ENCODE data around the gene SLC25A23.
"Not testable (repeated sequence)": the region's sequence is repeated elsewhere in the genome, so short reads cannot be mapped to it uniquely, and the experiment has no call there.

Gene SLC25A23

DNA sequence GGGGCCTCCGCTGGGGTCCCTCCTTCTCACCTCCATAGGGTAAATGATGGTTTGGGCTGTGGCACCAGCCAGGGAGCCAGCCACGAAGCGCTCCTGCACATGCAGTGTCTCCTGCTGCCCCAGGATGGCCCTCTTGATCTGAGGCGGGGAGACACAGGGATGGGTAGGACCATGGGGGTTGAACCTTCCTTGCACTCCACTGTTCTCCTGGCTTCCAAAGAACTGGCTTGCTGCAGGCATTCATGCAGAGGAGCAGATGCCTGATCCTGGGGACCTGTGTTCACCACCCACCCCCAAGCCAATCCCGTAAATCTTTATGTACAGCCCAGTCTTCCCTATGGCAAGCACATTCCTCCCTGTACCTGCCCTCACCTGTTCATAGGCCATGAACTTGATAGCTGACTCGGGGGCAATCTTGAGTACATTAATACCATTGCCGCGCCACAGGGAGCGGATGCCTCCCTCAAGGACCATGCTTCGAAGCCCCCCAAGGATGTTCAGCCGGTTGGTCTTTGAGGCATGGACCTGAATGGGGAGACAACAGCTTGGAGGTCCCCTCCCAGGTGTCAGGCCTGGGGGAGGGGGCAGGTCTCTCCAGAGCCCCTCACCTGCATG, 5.5 kb downstream of the SLC25A23 start:
- DNase-seq, result no peak

DNA sequence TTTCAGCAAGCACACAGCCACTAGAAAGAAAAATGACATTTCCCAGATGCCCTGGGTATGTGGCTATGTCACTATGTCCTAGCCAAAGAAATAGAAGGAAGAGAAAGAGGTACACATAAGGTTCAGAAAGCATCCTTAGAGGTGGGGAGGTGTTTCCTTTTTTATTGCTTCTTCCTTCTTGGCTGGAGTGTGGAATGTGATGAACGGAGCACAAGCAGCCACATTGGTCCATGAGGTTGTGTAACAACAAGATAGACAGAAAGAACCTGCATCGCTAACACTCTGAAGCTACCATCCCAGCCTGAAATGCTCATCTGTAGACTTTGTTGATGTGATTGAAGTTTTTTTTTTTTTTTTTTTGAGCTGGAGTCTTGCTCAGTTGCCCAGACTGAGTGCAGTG, 6.7 kb downstream of the SLC25A23 start:
- DNase-seq, result no peak

DNA sequence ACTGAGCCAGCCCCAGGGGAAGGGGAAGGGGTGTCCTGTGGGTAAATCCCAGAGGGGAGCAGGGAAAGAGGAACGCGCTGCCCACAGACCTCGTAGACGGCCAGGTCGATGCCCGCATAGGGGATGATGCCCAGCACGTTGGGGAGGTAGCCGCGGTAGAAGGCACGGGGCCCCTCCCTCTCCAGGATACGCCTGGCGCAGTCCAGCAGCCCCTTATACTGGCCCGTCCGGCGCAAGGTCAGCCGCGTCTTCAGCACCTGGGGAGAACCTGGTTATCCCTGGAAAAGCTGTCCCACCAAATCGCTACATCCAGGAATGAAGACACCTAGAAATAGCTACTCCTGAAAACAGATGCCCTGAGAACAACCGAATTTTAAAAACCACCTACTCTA, 7.4 kb downstream of the SLC25A23 start:
- no peak for DNase-seq

DNA sequence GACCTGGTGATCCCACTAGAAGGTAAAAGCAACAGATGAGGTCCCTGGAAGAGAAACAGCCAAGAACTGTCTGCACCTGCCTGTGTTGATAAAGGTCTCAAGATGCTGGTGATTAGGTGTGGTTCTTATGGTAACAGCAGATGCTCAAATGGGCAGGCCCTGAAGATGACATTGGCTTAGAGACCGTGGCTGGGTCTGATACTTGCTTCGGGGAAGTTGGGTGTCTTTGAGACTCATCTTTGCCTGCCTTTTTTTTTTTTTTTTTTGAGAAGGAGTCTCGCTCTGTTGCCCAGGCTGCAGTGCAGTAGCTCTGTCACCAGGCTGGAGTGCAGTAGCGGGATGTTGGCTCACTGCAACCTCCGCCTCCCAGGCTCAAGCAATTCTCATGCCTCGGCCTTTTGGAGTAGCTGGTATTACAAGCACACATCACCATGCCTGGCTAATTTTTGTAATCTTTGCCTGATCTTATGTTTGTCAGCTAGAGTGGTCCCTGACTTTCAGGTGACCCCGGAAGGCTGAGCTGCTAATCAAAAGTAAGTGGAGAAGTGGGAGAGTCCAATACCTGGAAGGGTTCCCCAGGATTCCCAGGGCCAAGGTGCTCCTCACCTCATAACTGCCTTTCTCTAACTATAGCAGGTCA, 7.9 kb downstream of the SLC25A23 start:
- no peak for DNase-seq

DNA sequence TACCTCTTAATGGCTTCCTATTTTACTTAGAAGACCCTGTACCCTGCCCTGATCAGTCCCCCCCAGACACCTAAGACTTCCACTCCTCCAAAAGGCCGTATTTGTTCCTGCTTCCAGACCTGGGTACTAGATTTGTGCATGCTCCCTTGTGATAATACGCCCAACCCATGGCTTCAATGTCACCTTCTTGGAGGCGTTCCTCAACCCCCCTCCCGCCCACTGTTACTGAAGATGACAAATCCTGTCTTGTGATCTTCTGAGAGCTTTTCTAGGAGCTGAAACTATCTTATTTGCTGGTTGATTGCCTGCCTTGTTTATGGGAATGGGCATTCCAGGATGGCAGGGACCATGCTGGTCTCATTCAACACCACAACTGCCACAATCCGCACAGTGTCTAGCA, 9.4 kb downstream of the SLC25A23 start:
- DNase-seq, result no peak

DNA sequence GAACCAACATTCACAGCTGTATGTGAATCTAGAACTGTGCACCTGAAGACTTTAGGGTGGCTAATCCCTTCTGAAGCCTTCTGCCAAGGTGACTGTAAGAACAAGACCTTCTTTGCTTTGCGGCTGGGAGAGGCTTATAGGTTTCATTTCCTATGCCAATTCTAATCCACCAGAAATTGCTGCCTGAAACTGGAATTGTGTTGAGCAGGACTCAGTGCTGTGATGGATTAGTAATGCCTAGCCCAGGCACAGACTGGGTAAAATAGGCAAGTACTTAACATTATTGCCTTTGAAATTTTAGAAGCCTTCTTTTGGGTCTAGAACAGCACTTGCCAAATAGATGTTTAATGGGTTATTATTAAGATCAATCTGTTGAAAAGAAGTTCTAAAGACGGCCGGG, 11.5 kb downstream of the SLC25A23 start:
- no peak for DNase-seq

DNA sequence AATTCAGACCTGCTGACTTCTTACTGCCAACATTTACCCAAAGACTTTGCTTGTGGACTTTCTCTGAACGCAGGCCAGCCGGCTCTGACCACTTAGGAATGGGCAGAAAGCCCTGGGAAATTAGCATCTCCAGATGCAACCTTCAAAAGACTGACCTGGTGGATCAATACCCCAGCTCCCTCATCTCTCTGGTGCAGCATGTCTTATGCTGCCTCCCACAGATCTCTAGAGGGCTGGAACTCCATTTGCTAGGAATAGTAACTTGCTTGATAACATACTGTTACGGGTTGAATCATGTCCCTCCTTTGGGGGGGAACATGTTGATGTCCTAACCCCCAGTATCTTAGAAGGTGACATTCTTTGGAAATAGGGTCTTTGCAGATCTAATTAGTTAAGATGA, 13.1 kb downstream of the SLC25A23 start:
- DNase-seq, result no peak

DNA sequence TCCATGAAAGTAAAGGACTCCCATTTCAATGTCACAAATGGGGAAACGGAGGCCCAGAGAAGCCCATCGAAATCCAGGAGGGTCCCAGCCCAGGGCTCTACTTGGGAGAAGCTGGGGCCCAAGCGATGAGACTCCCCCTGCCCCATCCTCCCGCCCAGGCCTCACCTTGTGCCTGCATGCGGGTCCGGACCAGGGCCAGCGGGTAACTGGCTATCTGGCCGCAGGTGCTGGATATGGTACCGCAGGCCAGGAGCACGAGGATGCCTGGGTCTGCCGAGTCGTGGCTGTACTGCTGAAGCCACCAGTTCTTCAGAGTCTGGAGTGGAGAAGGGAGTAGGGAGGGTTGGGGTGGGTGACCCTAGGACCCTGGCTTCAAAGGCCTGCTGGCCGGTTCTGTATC, 15.6 kb downstream of the SLC25A23 start:
- DNase-seq, result no peak

DNA sequence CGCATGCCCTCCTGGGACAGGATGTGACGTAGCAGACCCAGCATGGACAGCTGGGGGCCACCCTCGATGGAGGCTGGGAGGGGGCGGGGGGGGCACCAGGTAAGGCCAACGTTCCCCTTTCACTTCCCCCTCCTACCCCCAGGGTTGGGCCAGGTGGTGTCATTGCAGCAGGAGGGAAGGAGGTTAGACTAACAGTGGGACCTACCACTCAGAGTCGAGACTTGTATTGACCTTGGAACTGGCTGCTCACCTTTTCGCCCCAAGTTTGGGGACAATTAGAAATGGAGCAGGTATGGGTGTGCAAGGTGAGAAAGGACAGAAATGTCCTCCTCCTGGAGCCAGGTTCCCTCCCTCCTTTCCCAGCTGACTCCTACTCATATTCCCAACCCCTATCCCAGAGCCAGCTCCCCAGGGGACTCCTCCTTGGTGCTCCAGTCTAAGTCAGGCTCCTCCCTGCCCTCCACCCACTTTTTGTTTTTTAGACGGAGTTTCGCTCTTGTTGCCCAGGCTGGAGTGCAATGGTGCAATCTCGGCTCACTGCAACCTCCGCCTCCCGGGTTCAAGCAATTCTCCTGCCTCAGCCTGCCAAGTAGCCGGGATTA, 17.4 kb downstream of the SLC25A23 start:
- no peak for DNase-seq

DNA sequence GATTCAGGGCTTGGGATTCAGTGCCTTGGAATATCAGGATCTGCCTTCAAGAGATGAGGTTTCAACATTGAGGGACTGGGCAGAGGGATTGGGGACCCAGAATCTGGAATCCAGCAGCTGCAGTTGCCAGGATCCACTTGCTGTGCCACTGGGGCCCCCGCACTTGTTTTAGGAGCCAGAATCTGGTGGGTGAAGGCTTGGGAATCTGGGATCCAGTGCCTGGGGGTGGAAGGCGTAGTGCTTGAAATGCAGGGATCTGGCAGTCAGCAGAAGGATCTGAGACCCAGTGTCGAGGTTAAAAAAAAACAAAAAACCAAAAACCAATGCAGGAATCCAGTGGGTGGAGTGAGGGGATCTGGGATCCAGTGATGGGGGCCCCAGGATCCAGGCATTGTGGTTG, 18.7 kb downstream of the SLC25A23 start:
- no peak for DNase-seq

DNA sequence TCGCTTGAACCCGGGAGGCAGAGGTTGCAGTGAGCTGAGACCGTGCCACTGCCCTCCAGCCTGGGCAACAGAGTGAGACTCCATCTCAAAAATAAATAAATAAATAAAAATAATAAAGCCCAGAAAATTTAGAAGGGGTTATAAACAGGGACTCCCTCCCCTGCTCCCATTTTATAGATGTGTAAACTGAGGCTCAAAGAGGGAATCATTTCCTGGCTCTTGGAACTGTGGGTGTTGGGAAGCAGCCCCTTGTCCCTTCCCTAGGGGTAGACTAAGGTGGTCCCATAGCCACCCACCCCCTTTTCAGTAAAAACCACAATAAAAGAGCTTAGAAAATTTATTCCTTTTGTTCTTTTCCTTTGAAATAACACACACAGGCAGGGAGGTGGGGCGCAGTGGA, 19.8 kb downstream of the SLC25A23 start:
- DNase-seq, result no peak

DNA sequence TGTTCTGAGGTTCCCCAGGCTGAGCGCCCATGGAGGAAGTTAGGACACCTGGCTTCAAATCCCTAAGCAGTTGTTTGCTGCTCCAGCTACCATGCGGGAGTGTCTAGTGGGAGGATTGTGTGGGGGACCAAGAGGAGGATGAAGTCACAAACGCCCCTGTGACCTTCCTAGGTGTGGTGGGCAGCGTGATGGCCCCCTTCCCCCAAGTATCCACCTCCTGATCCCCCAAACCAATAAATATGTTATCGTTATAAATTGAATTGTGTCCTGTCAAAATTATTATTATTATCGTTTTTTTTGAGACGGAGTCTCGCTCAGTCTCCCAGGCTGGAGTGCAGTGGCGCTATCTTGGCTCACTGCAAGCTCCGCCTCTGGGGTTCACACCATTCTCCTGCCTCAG, 25.9 kb downstream of the SLC25A23 start, which contains the start of gene SLC25A41:
TSS of gene SLC25A41 (minus strand) at position 101 of the 400 bp plus-strand sequence. CDS start at position 31, 70 bp downstream.
- DNase-seq, result no peak

DNA sequence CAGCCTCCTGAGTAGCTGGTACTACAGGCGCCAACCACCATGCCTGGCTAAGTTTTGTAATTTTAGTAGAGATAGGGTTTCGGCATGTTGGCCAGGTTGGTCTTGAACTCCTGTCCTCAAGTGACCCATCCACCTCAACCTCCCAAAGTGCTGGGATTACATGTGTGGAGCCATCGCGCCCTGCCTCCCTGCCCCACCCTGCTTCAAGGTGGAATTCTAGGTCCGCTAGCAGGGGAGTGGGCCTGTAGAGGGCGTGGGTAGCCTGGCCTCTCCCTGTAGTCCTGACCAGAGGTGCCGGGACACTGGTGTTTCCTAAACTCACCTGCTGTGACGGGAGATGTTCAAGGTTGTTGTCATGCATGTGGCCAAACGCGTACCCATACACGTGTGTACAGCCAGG, 26.4 kb downstream of the SLC25A23 start:
- DNase-seq, result no peak

DNA sequence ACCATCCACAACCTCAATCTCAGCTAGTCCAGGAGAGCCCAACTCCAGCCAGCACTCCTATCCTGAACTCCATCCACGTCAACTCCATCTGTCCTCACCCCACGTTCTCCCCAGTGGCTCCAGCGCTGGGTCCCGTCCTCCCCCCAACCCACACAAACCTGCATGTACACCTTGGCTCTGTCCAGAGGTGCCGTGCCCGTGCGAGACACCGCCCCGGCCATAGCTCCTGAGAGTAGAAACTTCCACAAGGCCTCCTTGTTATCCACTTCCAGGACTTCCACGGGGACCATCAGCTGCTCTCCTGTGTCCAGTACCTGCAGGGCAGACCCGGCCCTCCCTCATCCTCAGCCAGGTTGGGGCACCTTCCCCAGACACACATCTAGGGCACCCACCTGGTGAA, 27.7 kb downstream of the SLC25A23 start:
- DNase-seq, result no peak

DNA sequence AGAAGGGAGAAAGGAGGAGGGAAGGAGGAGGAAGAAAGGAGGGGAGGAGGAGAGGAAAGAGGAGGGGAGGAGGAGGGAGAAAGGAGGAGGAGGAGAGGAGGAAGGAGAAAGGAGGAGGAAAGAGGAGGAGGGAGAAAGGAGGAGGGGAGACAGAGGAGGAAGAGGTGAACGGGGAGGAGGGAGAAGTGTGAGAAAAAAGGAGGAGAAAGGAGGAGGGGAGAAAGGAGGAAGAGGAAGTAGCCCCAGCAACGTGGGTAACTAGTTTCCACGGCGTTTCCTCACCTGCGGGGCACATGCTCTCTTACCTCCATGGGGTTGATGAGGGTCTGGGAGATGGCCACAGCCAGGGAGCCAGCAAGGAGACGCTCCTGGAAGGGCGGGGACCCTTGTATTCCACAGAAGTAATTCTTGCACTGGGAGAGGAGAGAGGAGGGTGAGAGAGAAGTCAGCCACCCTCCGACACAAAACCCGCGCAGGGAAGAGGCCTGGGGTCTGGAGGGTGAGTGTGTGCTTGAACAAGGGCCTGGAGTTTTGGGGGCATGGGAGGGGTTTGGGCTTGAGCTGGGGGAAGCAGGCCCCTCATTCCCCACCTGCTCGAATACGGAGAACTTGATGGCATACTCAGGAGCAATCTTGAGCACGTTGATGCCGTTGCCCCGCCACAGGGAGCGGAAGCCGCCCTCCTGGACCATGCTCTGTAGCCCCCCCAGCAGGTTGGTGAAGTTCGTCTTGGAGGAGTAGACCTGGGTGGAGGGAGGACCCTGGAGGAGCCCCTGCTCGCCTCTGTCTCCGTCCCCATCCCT, 30.0 kb downstream of the SLC25A23 start:
- no peak for DNase-seq

DNA sequence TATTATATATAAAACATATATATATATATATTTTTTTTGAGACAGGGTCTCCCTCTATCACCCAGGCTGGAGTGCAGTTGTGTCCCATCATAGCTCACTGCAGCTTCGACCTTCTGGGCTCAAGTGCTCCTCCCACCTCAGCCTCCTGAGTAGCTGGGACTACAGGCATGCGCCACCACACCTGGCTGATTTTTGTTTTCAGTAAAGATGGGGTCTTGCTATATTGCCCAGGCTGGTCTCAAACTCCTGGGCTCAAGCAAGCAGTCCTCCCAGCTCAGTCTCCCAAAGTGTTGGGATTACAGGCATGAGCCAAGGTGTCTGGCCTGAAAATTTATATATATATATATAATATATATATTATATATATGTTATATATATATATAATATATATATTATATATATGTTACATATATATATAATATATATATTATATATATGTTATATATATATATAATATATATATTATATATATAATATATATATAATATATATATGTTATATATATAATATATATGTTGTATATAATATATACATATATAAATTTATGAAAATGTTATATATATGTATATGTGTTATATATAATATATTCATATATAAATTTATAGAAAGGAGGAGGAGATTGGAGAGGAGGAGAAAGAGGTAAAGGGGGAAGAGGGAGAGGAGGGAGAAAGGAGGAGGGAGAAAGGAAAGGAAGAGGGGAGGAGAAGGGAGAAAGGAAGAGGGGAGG, 30.7 kb downstream of the SLC25A23 start:
- DNase-seq, result not testable (repeated sequence)

DNA sequence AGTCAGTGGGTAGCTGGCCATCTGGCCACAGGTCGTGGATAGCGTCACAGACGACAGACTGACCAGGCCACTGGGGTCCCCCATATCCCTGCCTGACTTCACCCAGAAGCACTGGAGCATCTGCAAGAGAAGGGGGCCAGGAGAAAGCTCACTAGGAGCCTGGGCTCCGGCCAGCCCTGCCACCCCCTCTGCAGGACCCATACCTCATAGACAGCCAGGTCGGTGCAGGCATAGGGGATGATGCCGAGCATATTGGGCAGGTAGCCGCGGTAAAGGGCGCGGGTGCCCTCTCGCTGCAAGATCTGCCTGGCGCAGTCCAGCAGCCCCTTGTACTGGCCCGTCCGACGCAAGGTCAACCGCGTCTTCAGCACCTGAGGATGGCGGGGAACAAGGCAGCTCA, 32.5 kb downstream of the SLC25A23 start:
- DNase-seq, result no peak

DNA sequence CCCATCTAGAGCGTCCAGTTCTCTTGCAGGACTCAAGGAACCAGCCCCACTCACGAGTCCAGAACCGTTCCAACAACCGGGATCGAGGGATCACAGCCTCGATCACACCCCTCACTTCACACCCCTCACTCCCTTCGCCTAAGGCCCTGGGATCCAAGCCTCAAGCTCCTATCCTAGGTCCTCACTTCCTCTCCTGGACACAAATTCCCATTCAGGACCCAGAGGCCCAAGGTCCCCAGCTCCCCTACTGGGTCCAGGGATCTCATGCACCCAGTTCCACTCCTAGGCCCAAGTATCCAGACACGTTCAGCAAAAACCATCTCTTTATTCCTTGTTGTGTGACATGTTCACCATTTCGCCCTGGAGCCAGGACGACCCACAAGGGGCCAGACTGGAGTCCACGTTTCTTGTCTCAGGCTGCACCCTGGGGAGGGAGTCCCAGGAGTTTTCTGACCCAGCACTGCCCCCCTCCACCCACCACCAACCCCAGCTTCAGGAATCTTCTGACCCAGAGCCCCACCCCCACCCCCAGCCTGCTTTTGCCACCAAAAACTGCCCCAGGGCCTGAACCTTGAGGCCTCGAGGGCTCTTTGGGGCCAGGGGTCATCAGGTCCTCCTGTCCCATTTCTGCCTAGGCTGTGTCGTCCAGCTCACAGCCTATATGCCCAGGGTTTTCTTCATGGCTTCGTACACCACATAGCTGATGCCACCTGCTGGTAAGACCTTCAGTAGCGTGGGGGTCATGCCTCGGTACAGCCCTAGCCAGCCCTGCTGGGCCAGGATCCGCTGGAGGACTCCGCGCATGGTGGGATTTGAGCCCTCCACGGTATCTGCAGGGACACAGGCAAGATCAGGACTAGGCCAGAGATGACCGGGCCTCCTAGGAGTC, 33.6 kb downstream of the SLC25A23 start:
- DNase-seq, result no peak

DNA sequence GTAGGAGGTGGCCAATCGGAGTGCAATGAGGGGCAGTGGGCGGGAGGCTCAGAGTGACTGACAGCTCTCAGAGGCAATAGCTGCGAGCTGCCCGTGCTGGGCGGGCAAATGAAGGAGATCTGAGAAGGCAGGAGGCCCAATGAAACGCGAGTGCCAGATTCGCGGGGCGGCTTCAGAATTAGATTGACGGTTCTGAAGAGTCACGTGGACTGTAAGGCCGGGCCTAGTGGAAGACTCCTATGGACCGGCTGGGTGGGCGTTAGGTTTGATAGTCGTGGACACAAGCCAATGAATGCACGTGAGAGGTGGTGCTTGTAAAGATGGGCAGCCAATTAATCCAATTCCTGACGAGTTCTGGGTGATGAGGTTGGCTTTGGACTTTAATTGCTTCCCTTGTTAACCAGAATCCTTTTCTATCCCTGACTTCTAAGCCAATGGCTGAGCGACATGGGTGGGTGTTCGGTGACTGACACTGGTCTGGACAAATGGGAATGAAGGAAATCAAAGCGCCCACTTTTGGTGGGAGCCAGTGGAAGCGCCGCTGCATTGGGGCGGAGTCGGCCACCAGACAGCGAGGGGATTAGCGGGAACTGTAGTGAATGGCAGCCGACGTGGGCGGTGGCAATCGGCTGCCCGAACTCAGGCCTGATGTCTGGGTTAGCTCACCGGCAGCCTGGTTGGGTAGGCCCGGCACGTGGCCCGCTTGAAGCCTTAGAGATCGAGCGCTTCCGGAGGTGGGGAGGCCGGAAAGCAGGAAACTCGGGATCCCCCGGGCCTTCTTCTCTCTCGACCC, 34.5 kb downstream of the SLC25A23 start:
- peak; percentile 99 for DNase-seq

DNA sequence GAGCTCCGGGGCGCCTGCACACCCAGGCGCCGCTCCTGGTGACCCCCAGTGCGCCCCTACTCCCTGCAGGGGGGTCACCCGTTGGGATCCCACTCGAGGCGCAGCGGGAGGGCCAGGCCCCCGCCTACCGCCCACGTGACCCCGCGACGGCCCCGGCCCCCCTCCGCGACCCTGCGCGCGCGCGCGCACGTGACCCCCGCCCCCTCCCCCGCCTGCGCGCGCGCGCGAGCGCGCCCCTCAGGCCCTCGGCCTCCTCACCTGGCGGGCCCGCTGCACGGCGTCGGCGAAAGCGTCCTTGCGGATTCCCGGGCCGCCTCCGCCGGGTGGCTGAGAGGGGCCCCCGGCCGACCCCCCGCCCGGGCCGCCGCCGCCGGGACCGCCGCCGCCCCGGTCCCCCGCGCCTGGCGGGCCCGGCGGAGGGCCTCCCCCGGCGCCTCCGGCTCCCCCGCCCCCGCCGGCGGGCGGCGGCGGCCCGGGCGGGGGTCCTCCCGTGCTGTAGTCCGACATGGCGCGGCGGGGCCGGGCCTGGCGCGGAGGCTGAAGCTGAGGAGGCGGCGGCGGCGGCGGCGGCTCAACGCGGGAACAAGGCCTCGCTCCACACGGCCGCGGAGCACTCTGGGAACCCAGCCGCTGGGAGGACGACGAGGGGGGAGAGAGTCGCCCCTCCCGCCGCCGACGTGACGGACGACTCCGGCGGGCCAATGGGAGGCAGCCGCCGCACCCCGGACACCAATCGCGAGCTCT, 35.2 kb downstream of the SLC25A23 start, which contains the start of gene KHSRP:
TSS of gene KHSRP (minus strand) at position 617 of the 744 bp plus-strand sequence. CDS start at position 507, 110 bp downstream.
- no peak for DNase-seq

All from SIG-M5 (cell line).